DMS53 treated with DMSO at 0.1 percent for 48 hours (cell line): Measurements from ENCODE around the gene WIPF1.
"Not testable (repeated sequence)": the region's sequence is repeated elsewhere in the genome, so short reads cannot be mapped to it uniquely, and the experiment has no call there.

Experiments
- DNase-seq: peaks from one replicate; lab custom pipeline; 2025; ENCODE audit not compliant: unreplicated experiment; lab: John Stamatoyannopoulos, UW

WIPF1 gene

DNA sequence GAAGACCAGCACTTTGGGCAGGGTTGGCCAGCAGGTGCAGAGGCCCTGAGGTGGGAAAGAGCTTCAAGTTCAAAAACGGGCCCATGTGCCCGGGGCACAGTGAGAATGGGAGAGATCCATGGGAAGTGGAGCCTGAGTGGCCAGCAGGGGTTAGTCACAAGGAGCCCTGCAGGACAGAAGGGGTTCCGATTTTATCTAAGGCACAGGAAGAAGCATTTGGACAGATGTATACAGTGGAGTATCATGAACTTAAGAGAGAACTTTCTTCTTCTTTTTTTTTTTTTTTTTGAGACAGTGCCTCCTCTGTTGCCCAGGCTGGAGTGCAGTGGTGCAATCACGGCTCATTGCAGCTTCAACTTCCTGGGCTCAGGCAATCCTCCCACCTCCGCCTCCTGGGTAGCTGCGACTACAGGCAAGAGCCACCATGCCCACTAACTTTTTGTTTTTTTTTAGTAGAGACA is 24.0 kb downstream of the WIPF1 start:
- no peak for DNase-seq

DNA sequence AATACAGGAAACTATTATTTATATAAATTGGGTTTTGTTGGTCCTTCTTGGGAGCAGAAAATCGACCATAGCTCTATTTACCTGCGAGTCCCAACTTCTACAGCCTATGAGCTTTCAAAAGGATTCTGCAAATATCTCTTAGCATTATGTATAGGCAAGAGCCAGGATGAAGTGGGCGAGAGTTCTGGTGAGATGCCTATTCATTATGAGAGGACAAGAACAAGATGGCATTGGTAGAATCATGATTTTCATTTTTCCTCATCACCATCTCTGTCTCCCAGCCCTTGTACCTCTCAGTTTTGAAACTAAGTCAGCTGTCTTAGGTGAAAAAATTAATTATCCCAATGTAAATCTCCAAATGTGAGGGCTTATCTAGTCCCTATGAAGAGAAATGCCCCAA is 25.0 kb downstream of the WIPF1 start:
- no peak for DNase-seq

DNA sequence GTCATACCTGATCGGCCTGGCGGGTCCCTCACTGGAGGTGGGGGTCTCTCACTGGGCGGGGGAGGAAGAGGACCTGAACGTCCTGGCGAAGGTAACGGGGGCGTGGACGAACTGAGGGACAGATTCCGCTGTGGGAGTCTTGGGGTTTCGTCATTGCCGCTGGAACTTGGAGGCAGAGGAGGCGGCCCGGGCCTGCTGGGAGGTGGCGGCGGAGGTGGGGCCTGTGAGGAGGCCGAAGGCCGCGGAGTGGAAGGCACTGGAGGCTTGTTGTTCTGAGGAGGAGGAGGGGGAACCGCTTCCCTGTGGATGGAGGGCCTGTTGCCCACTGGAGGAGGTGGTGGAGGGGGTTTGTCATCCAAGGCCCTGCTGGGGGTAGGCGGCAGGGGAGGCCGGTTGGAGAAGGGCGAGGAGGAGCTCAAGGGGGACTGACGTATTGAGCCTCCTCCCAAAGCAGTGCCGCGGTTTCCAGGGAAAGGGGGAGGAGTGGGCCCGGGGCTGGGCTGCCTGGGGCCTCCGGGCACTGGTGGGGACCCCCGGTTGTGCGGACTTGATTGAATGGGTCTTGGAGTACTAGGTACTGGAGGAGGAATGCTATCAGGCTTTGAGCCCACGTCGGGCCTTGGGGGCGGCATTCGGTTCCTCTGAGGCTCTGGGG is 25.8 kb downstream of the WIPF1 start:
- DNase-seq = no peak

DNA sequence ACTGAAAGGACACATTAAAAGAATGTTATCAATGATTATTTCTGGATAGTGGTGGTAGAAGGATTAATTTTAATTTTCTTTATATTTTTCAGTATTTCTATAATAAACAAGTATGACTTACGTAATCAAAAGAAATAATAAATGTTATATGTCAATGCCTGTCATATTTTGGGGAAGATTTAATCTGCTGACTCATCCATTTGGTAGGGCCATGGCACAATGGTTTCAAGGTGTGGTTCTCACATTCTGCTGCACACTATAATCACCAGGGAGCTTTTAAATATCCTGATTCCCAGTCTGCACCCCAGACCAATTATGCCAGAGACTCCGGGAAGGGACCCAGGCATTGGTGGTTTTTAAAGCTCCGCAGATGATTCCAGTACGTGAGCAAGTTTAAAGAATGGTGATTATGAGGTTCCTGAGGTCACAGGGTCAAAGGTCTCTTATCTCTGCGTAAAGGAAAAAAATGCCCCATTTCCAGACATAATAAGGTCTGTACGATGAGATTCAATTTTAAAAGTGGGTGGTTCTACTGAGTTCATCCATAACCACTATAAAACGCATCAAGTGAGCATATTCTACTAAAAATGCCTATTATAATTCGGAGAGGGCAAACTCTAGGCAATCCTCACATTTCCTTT is 27.2 kb downstream of the WIPF1 start:
- DNase-seq = no peak

DNA sequence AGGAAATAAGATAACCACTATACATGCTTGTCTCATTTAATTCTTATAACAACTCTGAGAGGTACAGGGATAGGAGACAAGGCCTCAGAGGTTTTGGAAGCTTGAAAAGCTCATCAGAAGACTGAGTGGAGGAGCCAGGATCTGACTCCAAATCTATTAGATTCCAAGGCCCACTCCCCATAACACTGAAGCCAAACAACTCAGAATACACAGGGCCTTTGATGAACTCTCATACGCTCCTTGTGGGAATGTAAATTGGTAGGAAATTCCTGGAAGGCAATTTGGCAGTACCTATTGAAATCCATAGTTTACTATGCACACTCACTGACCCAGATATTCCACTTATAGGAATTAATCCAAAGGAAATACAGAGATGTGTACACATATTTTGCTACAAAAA is 27.9 kb downstream of the WIPF1 start:
- no peak for DNase-seq

DNA sequence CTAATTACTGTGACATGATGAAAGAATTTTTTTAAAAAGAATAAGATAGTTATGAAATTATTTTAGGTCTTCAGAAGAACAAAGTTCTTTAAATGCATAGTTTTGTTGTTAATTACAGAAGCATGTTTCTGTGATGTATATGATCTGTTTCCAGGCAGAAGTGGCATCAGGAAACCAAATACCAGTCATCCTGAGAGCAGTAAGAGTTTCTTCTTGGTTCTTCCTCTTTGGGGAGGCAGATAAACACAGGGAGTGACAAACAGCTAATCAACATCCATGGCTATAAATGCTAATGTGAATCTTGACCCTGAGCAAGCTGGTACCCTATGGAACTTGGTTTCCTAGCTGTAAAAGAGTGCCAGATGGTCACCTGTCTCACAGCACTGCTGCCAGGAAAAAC is 29.2 kb downstream of the WIPF1 start:
- no peak for DNase-seq

DNA sequence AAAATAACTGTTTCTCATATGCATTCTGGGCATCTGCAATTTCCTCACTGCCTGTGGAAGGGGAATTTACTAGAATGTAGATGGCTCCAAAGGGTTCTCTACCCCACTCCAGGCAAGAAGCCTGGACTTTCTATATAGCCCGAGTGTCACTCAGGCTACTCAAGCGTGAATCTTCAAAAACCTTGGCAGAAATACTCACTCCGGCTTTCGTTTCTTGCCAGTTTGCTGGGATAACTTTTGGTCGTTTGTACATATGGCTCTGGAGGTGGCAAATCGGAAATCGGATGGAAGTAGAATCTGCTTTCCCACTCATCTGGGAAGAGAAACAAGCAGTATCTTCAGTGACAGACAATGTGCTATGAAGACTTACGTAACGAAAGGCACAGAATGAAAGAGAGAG is 30.7 kb downstream of the WIPF1 start:
- no peak for DNase-seq

DNA sequence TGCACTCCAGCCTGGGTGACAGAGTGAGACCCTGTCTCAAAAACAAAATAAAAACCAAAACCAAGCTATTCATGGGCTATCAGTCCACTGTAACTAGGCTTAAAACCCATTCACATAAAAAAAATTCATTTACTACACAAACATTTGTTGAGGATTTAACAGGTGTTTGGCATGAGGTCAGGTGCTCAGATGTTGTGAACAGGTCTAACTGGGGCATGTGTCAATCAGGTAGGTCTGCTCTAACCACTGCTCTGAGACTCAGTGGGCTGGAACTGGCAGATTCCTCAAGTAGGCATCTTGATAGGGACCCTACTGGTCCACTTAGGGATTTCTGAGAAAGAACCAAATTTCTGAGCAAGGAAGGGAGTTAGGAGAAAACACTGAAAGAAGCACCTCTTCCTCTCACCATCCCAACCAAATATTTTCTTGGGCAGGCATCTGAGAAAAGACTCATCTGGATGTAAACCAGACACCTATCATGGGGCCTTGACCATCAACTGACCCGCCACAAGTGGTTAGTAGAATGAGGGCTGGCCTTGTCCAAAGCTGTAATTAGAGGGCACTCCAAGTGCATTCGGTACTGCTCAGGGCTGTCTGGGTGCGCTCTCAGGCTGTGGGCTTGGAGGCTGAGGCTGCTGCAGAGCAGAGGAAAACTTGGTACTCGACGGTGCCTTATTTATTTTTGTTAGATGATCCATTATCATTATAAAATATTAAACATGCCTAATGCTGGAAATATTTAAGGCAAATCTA is 33.9 kb downstream of the WIPF1 start:
- DNase-seq = no peak

DNA sequence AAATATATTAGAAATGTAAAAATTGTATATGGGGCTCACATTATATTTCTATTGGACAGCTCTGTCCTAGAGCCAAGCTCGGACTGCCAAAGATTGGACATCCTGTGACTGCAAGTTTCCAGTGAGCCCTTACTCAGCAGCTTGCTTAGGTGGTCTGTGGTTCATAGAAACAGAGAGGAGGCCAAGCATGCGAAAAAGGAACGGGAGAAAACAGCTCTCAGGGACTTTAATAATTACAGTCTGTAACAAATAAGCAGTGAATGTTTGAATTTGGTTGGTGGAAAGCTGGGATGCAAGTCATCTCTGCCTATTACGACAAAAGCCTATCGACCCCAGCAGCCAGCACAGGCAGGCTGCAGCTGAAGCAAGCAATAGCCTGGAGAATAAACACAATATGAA is 35.6 kb downstream of the WIPF1 start:
- DNase-seq = no peak

DNA sequence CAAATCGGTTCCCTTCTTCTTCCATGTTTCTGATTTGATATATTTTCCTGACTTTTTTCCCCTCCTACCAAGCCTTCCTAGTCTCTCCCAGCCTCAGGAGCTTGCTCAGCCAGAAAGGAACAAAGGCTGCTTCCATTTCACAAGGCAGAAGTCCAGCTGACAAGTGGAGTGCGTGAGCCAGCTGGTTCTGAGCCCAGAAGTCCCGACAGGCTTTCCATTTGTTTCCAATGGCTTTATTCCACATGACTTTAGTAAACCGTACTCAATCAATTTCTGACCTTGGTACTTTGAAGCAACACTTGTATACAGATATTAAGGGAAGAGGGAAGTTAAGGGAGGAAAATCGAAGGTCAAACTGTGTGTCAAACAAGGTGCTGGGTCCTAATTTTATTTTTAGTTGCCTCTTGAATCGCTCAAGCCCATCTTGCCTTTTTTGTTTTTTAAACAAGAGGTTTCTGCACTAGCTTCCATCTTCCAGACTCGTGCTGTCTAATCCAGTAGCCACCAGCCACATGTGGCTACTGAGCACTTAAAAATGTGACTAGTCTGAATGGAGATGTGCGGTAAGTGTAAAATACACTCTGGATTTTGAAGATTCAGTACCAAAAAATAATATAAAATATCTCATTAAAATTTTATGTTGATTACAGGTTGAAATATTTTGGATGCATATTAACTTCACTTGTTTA is 36.2 kb downstream of the WIPF1 start:
- DNase-seq = no peak

DNA sequence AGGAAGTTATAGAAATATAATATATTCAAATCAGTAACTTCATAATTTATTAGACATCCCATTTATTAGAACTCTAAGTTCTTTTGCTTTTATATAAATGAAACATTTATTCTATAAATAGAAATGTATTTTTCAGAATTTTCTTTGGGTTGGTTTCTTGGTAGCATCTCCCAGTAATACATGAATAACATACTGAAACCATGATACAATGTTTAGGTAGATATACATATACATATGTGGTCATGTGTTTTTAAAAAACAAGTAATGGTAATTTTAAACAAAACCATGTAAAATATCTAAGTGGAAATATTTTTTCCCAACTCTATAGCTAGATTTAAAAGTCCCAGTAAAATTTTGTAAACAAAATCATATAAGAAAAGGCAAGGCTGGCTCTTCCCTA is 36.9 kb downstream of the WIPF1 start:
- no peak for DNase-seq

DNA sequence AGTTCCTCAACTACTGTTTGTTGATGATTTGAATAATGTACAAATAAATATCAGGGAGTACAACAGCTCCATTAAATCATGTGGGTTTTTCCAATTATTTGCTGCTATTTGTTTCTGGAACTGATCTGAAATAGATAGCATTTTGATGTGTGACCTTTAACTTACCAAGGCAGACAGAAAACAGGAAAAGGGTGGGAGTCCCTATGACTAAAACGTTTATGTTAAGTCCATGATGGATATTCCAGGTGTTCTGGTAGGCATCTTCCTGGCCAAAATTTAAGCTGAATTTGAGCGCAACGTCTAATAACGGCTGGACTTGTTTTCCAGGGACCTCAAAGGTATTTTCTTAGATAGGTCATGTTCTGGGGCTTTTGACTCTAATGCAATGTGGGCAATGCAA is 41.6 kb downstream of the WIPF1 start:
- DNase-seq = no peak

DNA sequence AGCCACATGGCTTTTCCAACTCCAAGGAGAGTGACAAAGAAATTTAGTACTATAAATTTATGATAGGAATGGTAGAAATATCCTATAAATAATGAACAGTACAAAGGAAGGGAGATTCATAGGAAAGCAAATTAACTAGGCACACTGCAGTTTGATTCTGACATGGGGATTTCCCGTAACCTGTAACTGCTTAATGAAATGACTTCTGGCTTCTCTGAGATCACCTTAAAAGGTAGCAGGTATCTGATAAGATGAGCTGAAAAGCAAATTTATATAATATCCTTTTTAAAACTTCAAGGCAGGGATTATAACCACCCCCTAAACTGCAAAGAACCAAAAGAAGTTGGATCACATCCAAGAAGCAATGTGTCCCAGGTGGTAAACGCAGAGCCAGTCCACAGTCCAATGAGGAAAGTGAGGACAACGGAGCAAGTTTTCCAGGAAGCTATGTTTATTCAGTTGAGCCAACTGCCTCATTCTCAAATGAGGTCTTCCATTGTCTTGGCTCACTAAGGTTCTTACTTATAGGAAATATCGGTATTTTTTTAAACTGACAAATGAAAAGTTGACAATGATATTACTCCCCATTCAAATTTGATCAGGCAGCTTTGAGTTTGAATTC is 43.0 kb downstream of the WIPF1 start:
- no peak for DNase-seq

DNA sequence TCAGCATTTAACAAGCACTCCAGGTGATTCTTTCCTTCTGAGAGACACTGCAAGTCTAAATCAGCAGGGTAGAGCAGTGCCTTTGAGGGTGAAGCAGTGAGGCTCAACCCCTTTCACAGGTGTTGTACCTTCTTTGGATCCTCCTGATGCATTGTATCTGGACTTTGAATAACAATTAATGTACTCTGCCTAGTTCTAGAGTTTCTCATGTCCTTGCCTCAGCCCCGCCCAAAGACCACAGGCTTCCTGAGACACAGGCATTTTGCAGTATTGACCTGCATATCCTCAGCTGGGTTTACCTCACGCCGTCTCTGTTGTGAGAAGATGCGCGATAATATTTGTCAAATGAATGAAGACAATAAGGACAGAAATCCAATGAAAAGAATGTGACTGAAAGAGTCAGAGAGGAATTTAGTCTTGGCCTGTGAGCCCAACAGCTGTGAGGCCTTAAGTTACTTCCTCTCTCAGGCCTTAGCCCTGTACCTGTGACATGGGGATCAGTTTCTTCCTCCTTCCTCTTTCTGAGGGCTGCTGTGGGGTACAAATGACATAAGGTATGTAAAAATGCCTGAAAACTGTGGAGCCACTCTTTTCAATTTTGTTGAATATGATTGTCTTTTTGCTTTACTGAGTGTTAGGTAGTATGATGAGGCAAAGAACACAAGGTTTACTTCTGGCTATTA is 43.7 kb downstream of the WIPF1 start:
- no peak for DNase-seq

DNA sequence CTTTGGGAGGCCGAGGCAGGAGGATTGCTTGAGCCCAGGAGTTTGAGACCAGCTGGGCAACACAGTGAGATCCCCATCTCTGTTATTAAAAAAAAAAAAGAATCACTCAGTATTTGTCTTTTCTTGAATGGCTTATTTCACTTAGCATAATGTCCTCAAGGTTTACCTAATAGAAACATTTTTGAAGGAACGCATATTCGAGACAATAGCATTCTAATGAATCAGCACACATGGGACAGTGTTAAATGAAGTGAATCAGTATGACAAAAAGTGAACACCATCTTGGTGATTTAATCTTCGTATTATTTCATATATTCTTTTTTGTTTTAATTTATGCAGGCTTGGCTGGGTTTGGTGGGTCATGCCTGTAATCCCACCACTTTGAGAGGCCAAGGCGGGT is 44.7 kb downstream of the WIPF1 start:
- DNase-seq = no peak

DNA sequence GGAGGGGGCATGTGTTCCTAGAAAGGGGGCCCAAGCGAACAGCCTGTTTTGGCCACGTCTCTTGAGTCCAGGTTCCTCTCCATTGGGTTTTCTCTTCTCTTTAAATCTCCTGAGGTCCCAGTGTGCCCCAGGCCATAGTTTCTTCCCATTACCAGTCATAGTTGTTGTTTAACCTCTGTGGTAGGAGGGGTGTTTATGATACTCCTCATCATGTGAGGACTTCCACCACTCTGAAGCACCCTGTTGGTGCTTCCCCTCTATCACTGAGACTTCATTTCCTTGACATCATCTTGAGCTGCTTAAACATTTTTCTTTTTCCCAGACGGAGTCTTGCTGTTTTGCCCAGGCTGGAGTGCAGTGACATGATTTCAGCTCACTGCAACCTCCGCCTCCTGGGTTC is 45.9 kb downstream of the WIPF1 start:
- no peak for DNase-seq

DNA sequence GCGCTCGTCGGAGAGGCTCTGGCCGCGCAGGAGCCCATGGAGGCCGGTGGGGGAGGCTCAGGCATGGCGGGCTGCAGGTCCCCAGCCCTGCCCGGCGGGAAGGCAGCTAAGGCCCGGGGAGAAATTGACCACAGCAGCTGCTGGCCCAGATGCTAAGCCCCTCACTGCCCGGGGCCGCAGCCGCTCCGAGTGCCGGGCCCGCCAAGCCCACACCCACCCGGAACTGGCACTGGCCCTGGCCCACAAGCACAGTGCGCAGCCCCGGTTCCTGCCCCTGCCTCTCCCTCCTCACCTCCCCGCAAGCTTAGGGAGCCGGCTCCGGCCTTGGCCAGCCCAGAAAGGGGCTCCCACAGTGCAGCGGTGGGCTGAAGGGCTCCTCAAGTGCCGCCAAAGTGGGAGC is 49.0 kb downstream of the WIPF1 start:
- not testable (repeated sequence) for DNase-seq

DNA sequence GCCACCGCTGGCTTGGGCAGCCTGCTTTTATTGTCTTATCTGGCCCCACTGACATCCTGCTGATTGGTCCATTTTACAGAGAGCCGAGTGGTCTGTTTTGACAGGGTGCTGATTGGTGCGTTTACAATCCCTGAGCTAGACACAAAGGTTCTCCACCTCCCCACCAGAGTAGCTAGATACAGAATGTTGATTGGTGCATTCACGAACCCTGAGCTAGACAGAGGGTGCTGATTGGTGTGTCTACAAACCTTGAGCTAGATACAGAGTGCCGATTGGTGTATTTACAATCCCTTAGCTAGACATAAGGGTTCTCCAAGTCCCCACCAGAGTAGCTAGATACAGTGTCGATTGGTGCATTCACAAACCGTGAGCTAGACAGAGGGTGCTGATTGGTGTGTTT is 49.6 kb downstream of the WIPF1 start:
- DNase-seq = not testable (repeated sequence)

DNA sequence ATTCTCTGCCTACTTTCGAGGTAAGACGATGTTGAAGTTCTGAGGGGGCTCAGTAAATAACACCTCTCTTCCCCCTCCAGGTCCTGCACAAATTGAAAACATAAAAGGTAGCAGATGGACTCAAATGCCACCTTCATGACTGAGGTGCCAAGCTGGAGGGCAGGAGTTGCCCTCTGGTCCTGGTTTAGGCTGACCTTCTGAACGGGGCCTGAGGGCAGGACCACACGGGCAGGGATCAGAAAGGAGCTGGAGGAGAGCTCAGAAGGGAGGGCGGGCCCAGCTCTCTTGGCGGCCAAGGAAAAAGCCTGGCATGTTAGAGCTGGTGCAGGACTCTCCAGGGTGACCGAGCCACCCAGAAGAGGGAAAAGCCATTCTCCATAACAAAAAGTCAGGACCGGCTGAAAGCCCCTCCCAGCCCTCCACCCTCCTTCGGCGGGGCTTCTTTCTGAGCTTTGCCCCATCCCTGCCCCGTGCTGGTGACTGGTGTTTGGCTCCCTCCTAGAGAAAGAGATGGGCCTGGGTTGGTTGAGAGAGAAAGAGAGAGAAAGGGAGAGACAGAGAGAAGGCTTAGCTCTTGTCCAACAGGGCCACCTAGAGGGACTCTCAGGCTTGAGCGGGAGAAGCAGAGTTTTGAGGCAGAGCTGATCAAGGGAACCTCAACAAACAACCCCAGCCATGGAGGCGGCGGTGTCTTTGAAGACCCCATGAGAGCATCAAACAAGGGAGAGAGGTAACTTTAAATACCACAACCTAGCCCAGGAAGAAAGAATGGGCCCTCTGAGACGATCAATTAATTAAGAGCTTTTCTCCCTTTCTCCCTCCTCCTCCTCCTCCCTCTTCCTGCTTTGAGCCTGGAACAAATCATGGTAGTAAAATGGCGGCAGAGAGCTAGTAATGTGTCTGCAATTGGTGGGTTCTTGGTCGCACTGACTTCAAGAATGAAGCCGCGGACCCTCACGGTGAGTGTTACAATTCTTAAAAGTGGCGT is 50.8 kb downstream of the WIPF1 start:
- DNase-seq = peak; percentile 82

DNA sequence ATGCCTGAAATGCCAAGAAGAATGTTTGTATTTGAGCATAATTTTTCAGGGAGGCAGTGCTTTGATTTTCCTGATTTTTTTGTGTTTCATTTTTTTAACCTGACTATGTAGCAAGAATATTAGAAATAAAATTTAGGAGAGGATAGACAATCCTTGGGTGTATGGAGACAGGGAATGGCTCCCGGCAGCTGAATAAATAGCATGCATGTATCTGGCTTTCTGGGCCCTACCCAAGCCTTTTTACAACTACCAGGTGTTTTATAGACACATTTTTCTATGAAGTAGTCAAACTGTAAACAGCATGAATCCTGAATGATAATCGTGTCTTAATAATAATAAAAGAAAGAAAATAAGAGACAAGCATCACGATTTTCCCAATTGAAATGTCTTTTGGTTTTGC is 52.4 kb downstream of the WIPF1 start:
- no peak for DNase-seq
